H1 (cell line): ENCODE data around the gene TMEM254. TPM values are rescaled to one million over a fixed set of nuclear protein-coding genes. Genes with fewer than 3 reads are reported as not detected.

Source experiments
- CTCF ChIA-PET: fragments of 300-600 bp; sonication (Branson Sonifier 250); formaldehyde crosslinking; loops from one replicate; lab custom pipeline; 2021; ENCODE audit not compliant: partially characterized antibody; lab: Charles Lee
- POLR2A ChIA-PET: fragments of 300-600 bp; sonication (Branson Sonifier 250); formaldehyde crosslinking; loops from one replicate; lab custom pipeline; 2021; ENCODE audit warnings: inconsistent platforms; ENCODE audit not compliant: partially characterized antibody; lab: Charles Lee
- DNase-seq, 2 experiments: peaks; one replicate each; pipeline versions ENCODE4 v3.0.0 to v3.0.0-alpha.2; 2010 to 2022; ENCODE audit warnings: low spot score in 2 of 2, low read depth in 1 of 2, mixed read lengths in 1 of 2
- FAIRE-seq: peaks from 2 replicates; lab custom pipeline; 2011; peaks lifted over from hg19 to GRCh38; lab: Jason Lieb, UNC
- H2AFZ ChIP-seq: 2 replicates; pipeline ENCODE4 v1.8.1; 2012; ENCODE audit warnings: low read length, inconsistent platforms
- H2AK5ac ChIP-seq: 2 replicates; pipeline ENCODE4 v1.6.1; 2013; ENCODE audit warnings: low read depth, low read length
- H2BK120ac ChIP-seq: replicated peaks from 2 replicates; pipeline ENCODE3; 2013; ENCODE audit warnings: low read depth, low read length, inconsistent platforms
- H2BK12ac ChIP-seq: 2 replicates; pipeline ENCODE4 v1.6.1; 2013; ENCODE audit warnings: low read depth, low read length
- H2BK15ac ChIP-seq: 2 replicates; pipeline ENCODE4 v1.6.1; 2013; ENCODE audit warnings: low read length
- H2BK20ac ChIP-seq: 2 replicates; pipeline ENCODE4 v1.6.1; 2013; ENCODE audit warnings: low read length
- H2BK5ac ChIP-seq: 2 replicates; pipeline ENCODE4 v1.6.1; 2013; ENCODE audit warnings: low read depth, low read length
- H3K14ac ChIP-seq: 2 replicates; pipeline ENCODE4 v1.6.1; 2013; ENCODE audit warnings: inconsistent platforms; ENCODE audit not compliant: insufficient read length
- H3K18ac ChIP-seq: 2 replicates; pipeline ENCODE4 v1.6.1; 2013; ENCODE audit warnings: low read length; ENCODE audit errors: extremely low read depth
- H3K23ac ChIP-seq: 2 replicates; pipeline ENCODE4 v1.6.1; 2013; ENCODE audit warnings: inconsistent platforms; ENCODE audit not compliant: insufficient read length
- H3K23me2 ChIP-seq: 2 replicates; pipeline ENCODE4 v1.6.1; 2013; ENCODE audit warnings: low read depth, low read length
- H3K27ac ChIP-seq: 2 replicates; pipeline ENCODE4 v1.6.1; 2011; ENCODE audit warnings: low read depth, low read length, inconsistent platforms
- H3K27me3 ChIP-seq, 4 experiments: replicated peaks in 1 of 4; 1 replicate in 1 of 4; 2 replicates in 3 of 4; pipeline versions ENCODE4 v1.6.1 to v1.8.1; 2011 to 2013; ENCODE audit warnings: low read length in 3 of 4, mild to moderate bottlenecking in 3 of 4, inconsistent platforms in 2 of 4, mixed read lengths in 2 of 4, moderate library complexity in 1 of 4; ENCODE audit not compliant: control insufficient read depth in 3 of 4, insufficient read depth in 3 of 4; ENCODE audit errors: extremely low read depth in 1 of 4
- H3K36me3 ChIP-seq, 4 experiments: 2 replicates each; pipeline versions ENCODE4 v1.6.1 to v1.8.1; 2011 to 2013; ENCODE audit warnings: mild to moderate bottlenecking in 4 of 4, low read length in 3 of 4, moderate library complexity in 2 of 4, control low read depth in 1 of 4, inconsistent platforms in 1 of 4; ENCODE audit not compliant: insufficient read depth in 4 of 4, control insufficient read depth in 2 of 4
- H3K4ac ChIP-seq: replicated peaks from 2 replicates; pipeline ENCODE3; 2013; ENCODE audit warnings: low read length, low read depth, mixed read lengths, inconsistent platforms; ENCODE audit not compliant: insufficient read length
- H3K4me1 ChIP-seq, 4 experiments: replicated peaks in 1 of 4; 1 replicate in 1 of 4; 2 replicates in 3 of 4; pipeline versions ENCODE4 v1.6.1 to v1.8.1; 2011 to 2013; ENCODE audit warnings: low read length in 3 of 4, inconsistent platforms in 2 of 4, mixed read lengths in 1 of 4; ENCODE audit not compliant: insufficient read depth in 4 of 4, control insufficient read depth in 3 of 4
- H3K4me2 ChIP-seq, 2 experiments: 2 replicates each; pipeline versions ENCODE4 v1.6.1 to v1.8.1; 2011 to 2013; ENCODE audit warnings: low read depth in 2 of 2, low read length in 2 of 2, control low read depth in 1 of 2, inconsistent platforms in 1 of 2, mild to moderate bottlenecking in 1 of 2; ENCODE audit not compliant: insufficient read depth in 1 of 2
- H3K4me3 ChIP-seq, 4 experiments: fragments of 200-600, 300-600 bp in 1 of 4; sonication (generic), shearing (Covaris generic), sonication (Bioruptor Twin) in 1 of 4; 2 replicates each; pipeline versions ENCODE4 v1.5.1 to v1.8.1; 2011 to 2016; ENCODE audit warnings: low read length in 4 of 4, low read depth in 3 of 4, control low read depth in 2 of 4, inconsistent platforms in 2 of 4, mild to moderate bottlenecking in 2 of 4, mixed read lengths in 1 of 4, moderate library complexity in 1 of 4; ENCODE audit not compliant: insufficient read depth in 2 of 4; ENCODE audit errors: extremely low read depth in 1 of 4
- H3K56ac ChIP-seq: replicated peaks from 2 replicates; pipeline ENCODE3; 2013; ENCODE audit warnings: low read depth, mild to moderate bottlenecking, mixed read lengths, low read length, inconsistent platforms; ENCODE audit not compliant: insufficient read length
- H3K79me1 ChIP-seq: 2 replicates; pipeline ENCODE4 v1.6.1; 2013; ENCODE audit warnings: low read depth, low read length, control low read depth
- H3K79me2 ChIP-seq, 2 experiments: 2 replicates each; pipeline versions ENCODE4 v1.6.1 to v1.8.1; 2012 to 2013; ENCODE audit warnings: low read length in 2 of 2, mild to moderate bottlenecking in 2 of 2, inconsistent platforms in 1 of 2; ENCODE audit not compliant: insufficient read depth in 2 of 2, control insufficient read depth in 1 of 2
- H3K9ac ChIP-seq, 4 experiments: replicated peaks in 1 of 4; 1 replicate in 1 of 4; 2 replicates in 3 of 4; pipeline versions ENCODE4 v1.6.1 to v1.8.1; 2011 to 2013; ENCODE audit warnings: low read depth in 3 of 4, low read length in 3 of 4, control low read depth in 2 of 4, mild to moderate bottlenecking in 2 of 4, moderate library complexity in 2 of 4, inconsistent platforms in 1 of 4; ENCODE audit errors: extremely low read depth in 1 of 4
- H3K9me3 ChIP-seq, 2 experiments: 2 replicates each; pipeline versions ENCODE4 v1.6.1 to v1.8.1; 2012 to 2013; ENCODE audit warnings: mild to moderate bottlenecking in 2 of 2, moderate library complexity in 2 of 2, control low read depth in 1 of 2, inconsistent platforms in 1 of 2, low read depth in 1 of 2, low read length in 1 of 2, mixed read lengths in 1 of 2; ENCODE audit not compliant: insufficient read depth in 2 of 2
- H4K20me1 ChIP-seq, 2 experiments: replicated peaks in 1 of 2; 2 replicates each; pipeline versions ENCODE3 to v1.8.1; 2011 to 2013; ENCODE audit warnings: inconsistent platforms in 2 of 2, low read length in 2 of 2, mild to moderate bottlenecking in 1 of 2; ENCODE audit not compliant: insufficient read depth in 2 of 2, control insufficient read depth in 1 of 2
- H4K5ac ChIP-seq: 2 replicates; pipeline ENCODE4 v1.6.1; 2013; ENCODE audit warnings: low read length, low read depth, mixed read lengths, inconsistent platforms; ENCODE audit not compliant: insufficient read length
- H4K8ac ChIP-seq: 2 replicates; pipeline ENCODE4 v1.8.0; 2013; ENCODE audit warnings: mild to moderate bottlenecking, moderate library complexity, low read length, inconsistent platforms; ENCODE audit not compliant: insufficient read depth; ENCODE audit errors: extremely low read depth
- H4K91ac ChIP-seq: replicated peaks from 2 replicates; pipeline ENCODE3; 2013; ENCODE audit warnings: low read length, mixed read lengths, inconsistent platforms; ENCODE audit not compliant: insufficient read length
- ASH2L ChIP-seq: fragments of 200-600, 300-600 bp; sonication (generic); IDR thresholded peaks from one replicate; pipeline ENCODE4 v1.7.1; 2017; ENCODE audit warnings: low read length
- BCL11A ChIP-seq, 2 experiments: IDR thresholded peaks; one replicate each; pipeline ENCODE4 v1.6.1; 2011; ENCODE audit warnings: low read depth in 2 of 2, low read length in 2 of 2, mild to moderate bottlenecking in 2 of 2
- EP300 ChIP-seq, 2 experiments: IDR thresholded peaks; 1 replicate in 1 of 2; 2 replicates in 1 of 2; pipeline ENCODE4 v1.6.1; 2011 to 2012; ENCODE audit warnings: low read depth in 2 of 2, low read length in 2 of 2, mild to moderate bottlenecking in 2 of 2, borderline replicate concordance in 1 of 2, inconsistent platforms in 1 of 2, moderate library complexity in 1 of 2
- WGBS, 2 experiments: shearing (Covaris generic) in 1 of 2; methylation state at CpG; one replicate each; pipeline versions ENCODE4 v1.1.6 to v1.1.7; 2013 to 2015; ENCODE audit warnings: low lambda C conversion rate in 2 of 2, mixed read lengths in 2 of 2, inconsistent platforms in 1 of 2, low coverage in 1 of 2, missing lambda C conversion rate in 1 of 2; ENCODE audit not compliant: insufficient replicate concordance in 2 of 2, insufficient coverage in 1 of 2, insufficient read length in 1 of 2; ENCODE audit errors: extremely low coverage in 1 of 2, missing lambda C conversion rate in 1 of 2; 5-methylcytosine and 5-hydroxymethylcytosine counted together
- polyA plus RNA-seq, 7 experiments: library from polyadenylated mRNA; depleted of rRNA in 3 of 7; stranded (reverse) in 5 of 7; unstranded in 2 of 7; fragments of >200 nt in 5 of 7; fragments of 200-250 nt in 2 of 7; gene quantifications; 1 replicate in 5 of 7; 2 replicates in 1 of 7; 4 replicates in 1 of 7; pipeline versions ENCODE4 v1.2.1 to v1.2.3, GENCODE V29; 2011 to 2013; ENCODE audit warnings: missing spikeins in 2 of 7, mixed read lengths in 2 of 7
- total RNA-seq: library from RNA; stranded (reverse); fragmentation: NEBNext Ultra II Directional; extraction: Animal tissue kit (Norgen Biotek cat#: 25700); gene quantifications from 2 replicates; pipeline ENCODE4 v1.2.1, GENCODE V29; 2021

Gene TMEM254
- total and polyA plus RNA-seq, 2 of the 8 experiments (the other 6 are each of a cell fraction or from before 2014, with no cell fraction given), result 26.9 to 61.2 TPM

DNA sequence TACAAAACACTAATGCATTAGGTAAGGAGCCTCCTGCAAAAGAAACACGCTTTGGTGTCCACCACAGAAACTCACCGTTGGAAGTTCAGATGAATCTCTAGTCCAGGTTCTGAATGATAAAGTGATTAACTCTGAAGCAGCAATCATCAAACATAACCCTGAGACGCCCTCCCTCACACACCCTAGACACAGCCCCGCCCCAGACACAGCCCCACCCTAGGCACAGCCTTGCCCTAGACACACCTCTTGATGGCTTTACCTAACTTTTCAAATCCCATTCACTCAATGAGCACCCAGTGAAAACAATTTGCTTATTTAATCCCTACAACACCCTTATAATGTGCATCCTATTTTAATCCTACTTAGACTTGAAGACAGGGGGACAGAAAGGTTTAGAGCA is 21.3 kb upstream of the TMEM254 start:
- no peak for TF ChIP-seq ASH2L
- no peak for TF ChIP-seq EP300 (IDR thresholded peaks at IDR 0.05; ENCODE audit: borderline replicate concordance in 1 of 2, low read depth in 2 of 2, low read length in 2 of 2)
- no peak for TF ChIP-seq BCL11A (IDR thresholded peaks at IDR 0.05; ENCODE audit: low read depth in 2 of 2, low read length in 2 of 2)
- Histone ChIP-seq H4K20me1 (no peaks in the 10 kb centered on the region), H4K8ac (no peak overlapping the region), H3K4me1 (no peaks in the 10 kb centered on the region), H3K36me3 (no peaks in the 10 kb centered on the region), H3K56ac (no peak overlapping the region), H3K27me3 (no peaks in the 10 kb centered on the region), H2BK15ac (no peak overlapping the region), H3K79me1 (no peaks in the 10 kb centered on the region), H3K23ac (no peak overlapping the region), H3K9ac (no peak overlapping the region), H2BK20ac (no peak overlapping the region), H3K27ac (no peak overlapping the region), H2BK5ac (no peak overlapping the region), H3K9me3 (no peaks in the 10 kb centered on the region), H4K5ac (no peak overlapping the region), H3K79me2 (no peaks in the 10 kb centered on the region), H4K91ac (no peak overlapping the region), H3K4me3 (no peak overlapping the region), H3K4ac (no peak overlapping the region), H3K18ac (no peak overlapping the region), H2AK5ac (no peak overlapping the region), H3K23me2 (no peaks in the 10 kb centered on the region), H2AFZ (no peak overlapping the region), H2BK120ac (no peak overlapping the region), H3K4me2 (no peak overlapping the region), H3K14ac (no peak overlapping the region), H2BK12ac (no peak overlapping the region)
- DNase-seq, result no peak
- ChIA-PET POLR2A (no interaction called here), CTCF (interaction anchor here (0.7 to 7.1 kb wide), 7 partner anchors 11 to 87 kb away, joined by 3 to 69 read pairs (median 29); partner anchors contain the start of genes PLAC9 and TMEM254)
- FAIRE-seq, result no peak
- 97% methylated on average over 4 of the region's 4 CpGs; no CpG with 5 or more reads in 1 of the 2 experiments for WGBS, 2 experiments
